Breast epithelium (tissue), 3 donors: ENCODE measurements around the gene ALOX5.

Source experiments
- CTCF ChIP-seq, 3 donors: fragments of 450-650 bp; IDR thresholded peaks; one replicate each; pipeline ENCODE4 v1.5.1; 2016 to 2017; ENCODE audit warnings: antibody characterized with exemption in 3 of 3, mild to moderate bottlenecking in 3 of 3, moderate library complexity in 3 of 3
- POLR2A ChIP-seq: fragments of 450-650 bp; IDR thresholded peaks from one replicate; pipeline ENCODE4 v1.6.1; 2016; ENCODE audit warnings: antibody characterized with exemption, mild to moderate bottlenecking, moderate library complexity
- POLR2AphosphoS5 ChIP-seq, 3 donors: sonication (generic); formaldehyde crosslinking; IDR thresholded peaks; one replicate each; pipeline ENCODE4 v1.6.1; 2017; ENCODE audit warnings: antibody characterized with exemption in 3 of 3

- no peak for TF ChIP-seq CTCF (IDR thresholded peaks at IDR 0.05)
- no peak for TF ChIP-seq POLR2A
- no peak for TF ChIP-seq POLR2AphosphoS5 (IDR thresholded peaks at IDR 0.05)
Observed at GRCh38 chr10:45380903-45381620, 7.0 kb downstream of the ALOX5 start.
